Stimulated activated CD4-positive, alpha-beta T cell treated with anti-CD3 and anti-CD28 coated beads, Interleukin-12 subunit alpha, Interleukin-12 subunit beta, amount 100 ng/mL, for 24 hours (primary cell): ENCODE data around the gene NEURL4.

ENCODE experiments used
- DNase-seq, 2 experiments: peaks; one replicate each; pipeline ENCODE4 v3.0.0-alpha.2; 2020; ENCODE audit warnings: low read depth in 2 of 2

Gene NEURL4

DNA sequence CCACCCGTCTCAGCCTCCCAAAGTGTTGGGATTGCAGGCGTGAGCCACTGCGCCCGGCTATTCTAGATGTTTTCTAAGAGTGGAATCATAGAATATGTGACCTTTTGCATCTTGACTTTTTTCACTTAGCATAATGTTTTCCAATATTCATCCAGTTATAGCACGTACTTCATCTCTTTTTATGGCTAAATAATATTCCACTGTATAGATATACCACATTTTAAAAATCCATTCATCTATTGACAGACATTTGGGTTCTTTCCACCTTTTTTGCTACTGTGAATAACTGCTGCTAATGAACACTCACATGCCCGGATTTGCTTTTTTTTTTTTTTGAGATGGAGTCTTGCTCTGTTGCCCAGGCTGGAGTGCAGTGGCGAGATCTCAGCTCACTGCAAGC, 25.0 kb downstream of the NEURL4 start:
- DNase-seq: no peak

DNA sequence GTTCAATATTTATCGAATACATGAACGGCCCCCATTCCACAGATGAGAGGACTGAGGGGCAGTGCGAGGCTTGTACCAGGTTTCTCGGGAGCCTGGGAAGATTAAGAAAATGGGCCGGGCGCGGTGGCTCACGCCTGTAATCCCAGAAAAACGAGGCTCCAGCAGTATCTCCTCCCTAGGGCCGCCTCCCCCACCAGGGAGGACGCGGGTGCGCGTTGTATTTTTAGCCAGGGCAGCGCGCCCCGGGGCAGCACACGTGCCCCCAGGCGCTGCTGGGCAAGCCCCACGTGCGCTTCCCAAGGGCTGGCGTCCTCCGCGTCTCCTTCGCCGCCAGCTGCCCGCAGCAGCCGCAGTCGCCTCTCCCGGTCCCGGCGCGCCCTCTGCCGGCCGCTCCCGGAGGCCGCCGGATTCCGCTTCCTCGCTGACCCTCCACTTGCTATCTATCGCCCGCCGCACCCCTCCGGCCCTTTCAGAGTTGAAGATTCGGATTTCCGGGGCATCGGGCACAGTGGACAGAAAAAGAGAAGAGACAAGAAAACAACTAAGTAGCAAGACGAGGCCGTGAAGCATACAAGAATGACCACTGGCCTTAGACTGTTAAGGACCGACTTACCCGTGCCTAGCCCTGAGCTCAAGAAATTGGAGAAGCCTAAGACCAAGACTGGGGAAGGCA, 32.8 kb downstream of the NEURL4 start:
- DNase-seq: peak in 1 of 2 experiments; percentile 65

DNA sequence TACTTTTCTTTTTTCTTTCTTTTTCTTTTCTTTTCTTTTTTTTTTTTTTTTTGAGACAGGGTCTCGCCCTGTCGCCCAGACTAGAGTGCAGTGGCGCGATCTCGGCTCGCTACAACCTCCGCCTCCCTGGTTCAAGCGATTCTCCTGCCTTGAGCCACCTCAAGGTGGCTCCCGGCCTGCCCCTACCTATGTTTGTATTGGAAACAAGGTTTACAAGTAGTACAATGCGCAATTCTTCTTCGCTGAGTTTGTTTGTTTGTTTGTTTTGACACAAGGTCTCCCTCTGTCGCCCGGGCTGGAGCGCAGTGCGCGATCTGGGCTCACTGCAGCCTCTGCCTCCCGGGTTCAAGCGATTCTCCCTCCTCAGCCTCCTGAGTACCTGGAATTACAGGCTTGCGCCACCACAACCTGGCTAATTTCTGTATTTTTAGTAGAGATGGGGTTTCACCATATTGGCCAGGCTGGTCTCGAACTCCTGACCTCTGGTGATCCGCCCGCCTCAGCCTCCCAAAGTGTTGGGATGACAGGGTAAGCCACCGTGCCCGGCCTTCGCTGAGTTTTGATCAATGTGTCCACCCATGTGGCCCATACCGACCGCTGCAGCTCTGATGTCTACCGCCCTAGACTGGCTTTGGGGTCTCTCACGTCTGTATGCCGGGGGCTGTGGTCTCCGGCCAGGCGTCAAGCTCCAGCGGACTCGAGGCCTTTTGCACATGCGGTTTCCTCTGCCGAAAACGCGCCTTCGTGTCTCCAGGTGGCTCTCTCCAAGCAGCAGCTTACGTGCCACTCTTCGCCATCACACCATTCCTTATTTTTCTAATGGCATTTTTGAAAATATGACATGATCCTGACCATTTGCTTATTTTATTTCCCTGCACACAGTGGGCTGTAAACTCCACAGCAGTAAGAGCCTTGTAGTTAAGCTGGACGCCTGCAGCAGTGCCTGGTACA, 33.6 kb downstream of the NEURL4 start:
- DNase-seq: no peak

DNA sequence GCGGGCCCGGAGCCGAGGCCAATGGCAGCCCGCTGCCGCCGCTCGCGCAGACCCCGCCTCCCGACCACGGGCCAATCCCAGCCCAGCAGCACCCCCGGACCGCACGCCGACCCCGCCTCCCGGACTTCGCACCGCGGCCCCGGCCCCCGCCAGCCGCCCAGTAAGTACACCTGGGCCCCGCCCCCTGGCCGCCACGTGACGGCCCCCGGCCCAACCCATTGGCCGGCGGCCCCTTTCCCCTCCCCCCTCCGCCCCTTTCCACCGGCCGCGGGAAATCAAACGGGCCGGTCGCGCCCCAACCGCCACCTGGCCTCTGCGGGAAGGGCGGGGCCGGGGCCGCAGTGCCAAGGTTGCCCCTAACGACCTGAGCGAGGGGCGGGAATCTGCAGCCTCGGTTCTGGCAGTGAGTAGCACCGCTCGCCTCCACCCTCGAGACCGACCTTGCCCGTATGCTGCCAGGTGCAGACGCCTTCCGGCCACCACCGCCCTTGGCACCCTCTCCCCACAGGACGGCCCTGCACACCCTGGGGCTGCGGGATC, 34.5 kb downstream of the NEURL4 start, which contains the start of gene YBX2:
YBX2 (minus strand) TSS at position 26 of the 540 bp plus-strand sequence. CDS start 139 bp downstream, outside the sequence.
- peak; percentile 31 to 65 for DNase-seq

DNA sequence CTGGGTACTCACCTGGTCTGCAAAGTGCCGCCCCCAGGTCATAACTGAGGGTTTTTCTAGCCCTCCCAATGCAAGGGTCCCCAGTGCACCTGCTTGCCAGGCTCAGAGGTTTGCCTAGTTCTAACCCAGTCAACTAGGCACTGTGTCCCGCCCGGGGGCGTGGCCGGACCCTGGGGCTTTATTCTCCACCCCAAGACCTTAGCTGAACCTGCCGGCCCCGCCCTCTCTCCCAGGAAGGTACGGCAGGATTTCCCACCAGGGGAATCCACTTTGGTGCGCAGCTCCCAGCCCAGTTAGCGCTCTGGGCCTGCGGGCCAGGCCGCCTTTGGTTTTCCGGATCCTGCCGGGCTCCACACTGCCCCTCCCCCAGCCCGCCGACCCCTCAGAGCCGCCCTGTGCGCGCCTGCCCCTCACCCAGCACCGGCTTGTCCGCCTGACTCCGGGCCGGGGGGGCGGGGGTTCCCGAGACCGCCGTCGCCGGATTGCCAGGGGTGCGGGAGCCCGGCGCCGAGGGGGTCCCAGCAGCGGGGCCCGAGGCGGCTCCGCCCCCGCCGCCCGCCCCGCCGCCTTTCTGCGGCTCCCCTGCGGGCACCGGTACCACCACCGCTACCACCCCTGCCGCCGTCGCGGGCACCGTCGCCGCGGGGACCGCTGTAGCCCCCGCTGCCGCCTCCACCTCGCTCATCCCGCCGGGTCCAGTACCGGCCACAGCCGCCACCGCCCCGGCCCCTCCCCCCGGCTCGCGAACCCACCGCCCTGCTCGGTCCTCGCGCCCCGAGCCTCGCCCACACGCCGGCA, 35.1 kb downstream of the NEURL4 start:
- no peak for DNase-seq

DNA sequence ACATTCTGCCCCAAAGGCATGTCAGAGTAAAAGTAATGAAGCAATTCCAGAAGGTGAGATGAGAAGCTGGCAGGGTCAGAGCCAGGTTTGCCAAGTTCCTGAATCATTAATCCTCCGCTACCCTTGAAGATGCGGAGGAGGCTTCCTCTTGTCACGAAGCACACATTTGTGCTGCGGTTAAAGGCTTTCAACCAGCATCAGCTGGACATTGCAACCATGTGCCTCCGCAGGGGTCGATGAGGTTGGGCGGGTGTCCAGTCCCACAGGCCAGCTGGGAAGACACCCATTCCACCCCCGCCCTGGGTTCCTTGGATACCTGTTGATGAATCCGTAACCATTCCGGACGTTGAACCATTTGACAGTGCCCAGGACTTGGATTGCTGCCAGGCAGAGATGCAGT, 36.0 kb downstream of the NEURL4 start:
- no peak for DNase-seq

DNA sequence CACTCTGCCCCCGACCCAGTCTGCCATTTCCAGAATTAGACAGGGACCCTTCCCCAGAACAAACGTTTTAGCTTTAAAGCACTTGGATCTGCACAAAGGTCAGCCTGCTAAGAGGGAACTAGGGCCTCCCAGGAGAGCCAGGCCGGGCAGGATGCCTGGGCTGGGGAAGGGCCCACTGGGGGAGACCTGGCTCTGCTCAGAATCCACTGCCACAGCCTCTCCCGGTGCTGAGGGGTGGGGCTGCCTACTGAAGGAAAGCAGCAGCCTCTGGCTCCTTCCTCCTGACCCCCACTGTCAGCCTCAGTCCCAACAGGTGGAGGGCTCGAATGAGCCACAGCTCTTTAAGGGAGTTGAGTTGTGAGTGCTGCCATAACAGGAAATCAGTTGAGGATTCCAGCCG, 36.4 kb downstream of the NEURL4 start:
- no peak for DNase-seq

DNA sequence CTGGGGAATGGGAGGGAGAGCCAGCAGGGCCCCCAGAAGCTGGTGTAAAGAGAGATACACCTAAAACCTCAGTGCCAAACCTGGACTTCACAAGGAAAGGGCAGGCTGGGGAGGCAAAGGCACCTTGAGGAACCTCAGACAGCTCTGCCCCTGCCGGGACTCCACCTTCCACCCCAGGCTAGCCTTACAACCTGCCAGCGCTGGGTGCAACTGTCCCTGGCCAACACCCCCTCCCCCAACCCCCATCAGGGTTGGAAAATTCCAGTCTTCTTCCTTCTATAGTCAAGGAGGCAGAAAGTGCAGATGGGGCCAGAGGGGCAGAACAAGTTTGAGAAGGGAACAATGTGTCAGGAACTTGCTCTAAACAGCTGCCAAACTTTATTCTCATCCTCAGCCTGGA, 36.9 kb downstream of the NEURL4 start:
- DNase-seq: no peak

DNA sequence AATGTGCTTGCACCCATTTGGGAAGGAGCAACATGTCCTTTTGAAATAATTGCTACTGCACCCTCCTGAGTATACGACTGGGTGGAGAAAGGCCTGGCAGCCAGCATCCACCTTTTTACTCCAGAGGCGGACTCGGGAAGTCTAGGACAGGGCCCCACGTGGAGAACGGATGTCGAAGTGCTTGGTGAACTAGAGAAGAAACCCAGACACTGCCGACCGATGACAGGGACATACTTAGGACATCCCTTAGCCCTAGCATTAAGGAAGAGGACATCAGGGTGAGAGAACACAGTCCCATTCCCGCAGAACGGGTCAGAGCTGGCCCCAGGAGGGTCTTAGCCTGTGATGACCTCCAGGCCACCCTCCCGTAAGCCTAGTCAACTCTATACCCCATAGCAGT, 38.5 kb downstream of the NEURL4 start:
- no peak for DNase-seq

DNA sequence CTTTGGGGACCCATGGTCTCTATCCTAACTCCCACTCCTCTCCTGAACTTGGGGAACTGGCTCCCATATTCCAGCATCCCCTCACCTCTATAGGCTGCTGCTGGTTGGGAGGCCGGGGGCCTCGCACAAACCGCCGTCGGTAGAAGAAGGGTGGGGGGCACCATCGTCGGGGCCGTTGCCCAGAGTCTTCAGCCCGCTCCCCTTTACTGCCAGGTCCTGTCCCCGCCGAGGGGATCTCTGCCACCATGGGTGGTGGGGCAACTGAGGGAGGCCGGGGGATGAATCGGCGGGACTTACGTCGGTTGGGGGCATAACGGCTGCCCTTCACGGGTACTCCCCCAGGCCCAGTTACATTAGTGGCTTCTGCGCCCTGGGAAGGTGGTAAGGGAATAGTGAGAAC, 39.0 kb downstream of the NEURL4 start:
- no peak for DNase-seq

DNA sequence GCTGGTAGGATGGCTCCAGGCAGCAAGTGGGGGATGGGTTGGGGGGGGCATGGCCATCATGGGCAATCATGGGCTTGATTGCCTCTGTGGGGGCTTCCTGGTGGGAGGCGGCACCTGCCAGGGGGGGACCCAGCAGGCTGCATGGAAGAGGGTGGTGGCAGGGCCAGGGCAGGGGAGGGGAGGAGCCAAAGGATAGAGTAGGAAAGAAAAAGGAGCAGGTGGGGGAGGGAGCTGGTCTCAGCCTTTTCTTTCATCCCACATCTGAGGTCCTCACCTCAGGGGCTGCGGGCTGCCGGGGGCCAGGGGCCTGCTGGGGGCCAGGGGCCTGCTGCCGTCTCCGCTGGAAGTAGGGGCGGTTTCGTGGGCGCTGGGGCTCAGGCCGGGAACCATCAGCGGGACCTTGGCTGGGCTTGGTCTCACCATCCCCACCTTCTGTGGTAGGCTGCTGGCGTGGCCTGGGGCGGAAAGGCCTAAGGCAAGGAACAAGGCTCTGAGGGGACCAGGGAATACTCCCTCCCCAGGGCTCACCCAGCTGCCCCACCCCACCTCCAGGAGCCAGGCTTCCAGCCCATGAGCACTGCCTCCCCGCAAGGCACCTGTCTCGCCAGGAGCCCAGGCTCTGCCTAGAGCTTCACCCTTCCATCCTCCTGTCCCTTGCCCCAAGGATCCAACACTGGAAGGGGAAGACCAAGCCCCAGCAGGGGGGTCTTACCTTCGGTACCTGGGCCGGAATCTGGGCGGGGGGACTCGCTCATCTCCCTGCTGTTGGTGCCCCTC, 39.7 kb downstream of the NEURL4 start:
- no peak for DNase-seq

DNA sequence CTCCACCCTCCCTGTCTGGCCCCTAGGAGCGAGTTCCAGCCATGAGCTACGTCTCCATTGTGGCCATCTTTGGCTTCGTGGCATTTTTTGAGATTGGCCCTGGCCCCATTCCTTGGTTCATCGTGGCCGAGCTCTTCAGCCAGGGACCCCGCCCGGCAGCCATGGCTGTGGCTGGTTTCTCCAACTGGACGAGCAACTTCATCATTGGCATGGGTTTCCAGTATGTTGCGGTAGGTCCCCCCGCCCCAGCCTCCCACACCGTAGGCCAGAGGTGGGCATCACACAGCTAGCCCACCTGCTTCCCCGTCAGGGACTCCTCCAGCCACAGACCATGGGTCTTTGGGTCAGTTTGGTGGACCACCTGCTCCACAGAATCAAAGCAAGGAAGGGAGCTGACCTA, 43.5 kb downstream of the NEURL4 start:
- DNase-seq: no peak

DNA sequence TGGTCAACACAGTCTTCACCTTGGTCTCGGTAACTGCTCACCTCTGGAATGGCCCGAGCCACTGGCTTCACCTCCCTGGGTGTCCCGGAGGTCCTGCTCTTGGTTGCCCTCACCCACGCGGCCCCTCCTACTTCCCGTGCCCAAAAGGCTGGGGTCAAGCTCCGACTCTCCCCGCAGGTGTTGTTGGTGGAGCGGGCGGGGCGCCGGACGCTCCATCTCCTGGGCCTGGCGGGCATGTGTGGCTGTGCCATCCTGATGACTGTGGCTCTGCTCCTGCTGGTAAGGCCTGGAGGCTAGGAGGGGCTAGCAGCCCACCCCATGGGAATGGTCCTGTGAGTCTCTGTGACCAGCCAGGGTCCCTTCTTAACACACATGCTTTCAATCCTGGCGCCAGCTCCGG, 44.2 kb downstream of the NEURL4 start:
- DNase-seq: no peak

DNA sequence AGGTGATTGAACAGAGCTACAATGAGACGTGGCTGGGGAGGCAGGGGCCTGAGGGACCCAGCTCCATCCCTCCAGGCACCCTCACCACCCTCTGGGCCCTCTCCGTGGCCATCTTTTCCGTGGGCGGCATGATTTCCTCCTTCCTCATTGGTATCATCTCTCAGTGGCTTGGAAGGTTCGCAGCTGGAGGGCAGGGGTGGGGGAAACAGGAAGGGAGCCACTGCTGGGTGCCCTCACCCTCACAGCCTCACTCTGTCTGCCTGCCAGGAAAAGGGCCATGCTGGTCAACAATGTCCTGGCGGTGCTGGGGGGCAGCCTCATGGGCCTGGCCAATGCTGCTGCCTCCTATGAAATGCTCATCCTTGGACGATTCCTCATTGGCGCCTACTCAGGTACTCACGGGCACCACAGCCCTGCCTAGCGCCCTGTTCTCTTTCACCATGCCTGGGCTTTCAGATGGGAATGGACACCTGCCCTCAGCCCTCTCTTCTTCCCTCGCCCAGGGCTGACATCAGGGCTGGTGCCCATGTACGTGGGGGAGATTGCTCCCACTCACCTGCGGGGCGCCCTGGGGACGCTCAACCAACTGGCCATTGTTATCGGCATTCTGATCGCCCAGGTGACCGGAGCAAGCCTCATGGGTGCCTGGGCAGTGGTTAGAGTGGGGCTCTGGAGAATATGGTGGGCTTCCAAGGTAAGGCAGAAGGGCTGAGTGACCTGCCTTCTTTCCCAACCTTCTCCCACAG, 45.5 kb downstream of the NEURL4 start:
- DNase-seq: no peak

DNA sequence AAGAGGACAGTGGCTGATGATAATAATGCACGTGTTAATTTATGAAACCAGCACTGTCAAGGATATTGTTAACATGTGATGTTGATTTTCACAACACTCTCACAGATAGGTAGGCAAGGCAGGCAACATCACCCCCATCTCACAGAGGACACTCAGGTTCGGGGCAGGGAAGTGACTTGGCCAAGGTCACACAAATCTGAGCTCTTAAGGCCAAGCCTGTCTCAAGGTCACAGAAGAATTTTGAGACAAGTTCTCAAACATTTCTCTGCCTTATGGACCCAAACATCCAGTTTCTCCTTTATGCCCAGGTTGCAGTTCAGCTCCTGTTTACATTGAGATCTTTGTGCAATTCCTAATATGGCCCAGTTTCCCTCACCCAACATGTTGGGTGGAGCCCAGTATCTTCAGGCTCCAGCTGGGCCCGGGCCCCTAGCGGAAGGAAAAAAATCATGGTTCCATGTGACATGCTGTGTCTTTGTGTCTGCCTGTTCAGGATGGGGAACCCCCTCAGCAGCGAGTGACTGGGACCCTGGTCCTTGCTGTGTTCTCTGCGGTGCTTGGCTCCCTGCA, 46.3 kb downstream of the NEURL4 start:
- no peak for DNase-seq

DNA sequence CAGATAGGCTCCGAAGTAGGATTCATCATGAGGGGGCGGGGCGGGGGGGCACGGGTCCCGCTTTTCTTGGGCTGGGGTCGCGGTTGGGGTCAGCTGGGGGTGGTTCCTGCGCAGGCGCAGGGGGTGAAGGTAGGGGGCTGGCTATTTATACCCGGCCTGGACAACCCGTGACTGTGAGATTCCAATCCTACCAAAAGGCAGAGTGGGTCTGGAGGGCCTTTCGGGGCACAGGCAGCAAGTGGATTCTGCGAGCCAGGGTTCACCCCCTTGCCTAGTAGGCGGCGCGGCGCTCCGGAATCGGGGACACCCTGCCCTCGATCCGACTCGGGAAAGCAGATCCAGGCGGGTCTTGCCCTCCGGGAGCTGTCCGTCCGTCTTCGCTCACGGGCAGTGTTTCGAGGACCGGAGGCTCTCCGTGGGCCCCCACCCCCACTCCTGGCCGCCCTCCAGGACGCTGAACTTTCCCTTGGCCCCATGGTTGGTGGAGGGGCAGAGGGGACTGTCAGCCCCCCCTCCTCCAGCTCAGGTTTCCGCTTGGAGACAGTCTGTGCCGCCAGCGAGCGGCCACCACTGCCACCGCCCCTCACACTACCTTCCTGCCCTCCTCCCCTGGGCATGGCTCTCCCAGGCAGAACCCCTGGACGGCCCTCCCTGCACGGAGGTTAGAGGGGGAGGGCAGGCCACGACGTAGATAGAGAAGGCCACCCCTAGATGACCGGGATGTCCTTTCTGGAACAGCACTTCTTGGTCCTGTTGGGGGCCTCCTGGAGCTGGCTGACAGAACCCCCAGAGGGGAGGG, 47.0 kb downstream of the NEURL4 start:
- DNase-seq: no peak

DNA sequence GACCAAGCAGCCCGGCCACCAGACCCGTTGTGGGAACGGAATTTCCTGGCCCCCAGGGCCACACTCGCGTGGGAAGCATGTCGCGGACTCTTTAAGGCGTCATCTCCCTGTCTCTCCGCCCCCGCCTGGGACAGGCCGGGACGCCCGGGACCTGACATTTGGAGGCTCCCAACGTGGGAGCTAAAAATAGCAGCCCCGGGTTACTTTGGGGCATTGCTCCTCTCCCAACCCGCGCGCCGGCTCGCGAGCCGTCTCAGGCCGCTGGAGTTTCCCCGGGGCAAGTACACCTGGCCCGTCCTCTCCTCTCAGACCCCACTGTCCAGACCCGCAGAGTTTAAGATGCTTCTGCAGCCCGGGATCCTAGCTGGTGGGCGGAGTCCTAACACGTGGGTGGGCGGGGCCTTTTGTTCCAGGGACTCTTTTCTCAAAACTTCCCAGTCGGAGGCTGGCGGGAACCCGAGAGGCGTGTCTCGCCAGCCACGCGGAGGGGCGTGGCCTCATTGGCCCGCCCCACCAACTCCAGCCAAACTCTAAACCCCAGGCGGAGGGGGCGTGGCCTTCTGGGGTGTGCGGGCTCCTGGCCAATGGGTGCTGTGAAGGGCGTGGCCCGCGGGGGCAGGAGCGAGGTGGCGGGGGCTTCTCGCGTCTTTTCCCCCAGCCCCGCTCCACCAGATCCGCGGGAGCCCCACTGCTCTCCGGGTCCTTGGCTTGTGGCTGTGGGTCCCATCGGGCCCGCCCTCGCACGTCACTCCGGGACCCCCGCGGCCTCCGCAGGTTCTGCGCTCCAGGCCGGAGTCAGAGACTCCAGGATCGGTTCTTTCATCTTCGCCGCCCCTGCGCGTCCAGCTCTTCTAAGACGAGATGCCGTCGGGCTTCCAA, 47.8 kb downstream of the NEURL4 start, which contains the start of gene SLC2A4:
SLC2A4 (plus strand) TSS at position 645 of the 879 bp plus-strand sequence; CDS start at position 862, 217 bp downstream.
- DNase-seq: peak; percentile 82 to 94

DNA sequence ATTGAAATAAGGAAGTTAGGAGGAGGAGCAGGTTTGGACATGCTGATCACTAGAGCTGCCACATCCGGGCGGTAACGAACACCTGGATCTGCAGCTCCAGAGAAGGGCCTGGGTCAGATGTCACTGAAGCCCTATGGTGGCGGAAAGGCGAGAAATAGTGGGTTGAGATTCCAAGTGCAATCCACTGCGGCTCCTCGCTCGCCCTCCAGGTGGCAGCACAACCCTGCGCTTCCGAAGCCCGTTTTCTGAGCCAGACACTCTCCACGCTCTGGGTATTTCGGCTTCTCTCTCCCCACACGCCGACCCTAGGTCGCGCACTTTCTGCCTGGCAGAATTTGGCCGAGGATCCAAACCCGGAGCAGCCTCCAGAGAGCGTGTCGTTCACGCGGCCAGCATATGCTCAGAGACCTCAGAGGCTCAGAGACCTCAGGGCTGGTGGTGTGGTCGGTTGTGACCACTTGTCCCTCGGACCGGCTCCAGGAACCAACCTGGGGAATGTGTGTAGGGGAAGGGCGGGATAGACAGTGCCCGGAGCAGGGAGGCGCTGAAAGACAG, 48.5 kb downstream of the NEURL4 start:
- peak; percentile 70 to 82 for DNase-seq
